Measurements from ENCODE around the gene MCM9.

MCM9 gene

DNA sequence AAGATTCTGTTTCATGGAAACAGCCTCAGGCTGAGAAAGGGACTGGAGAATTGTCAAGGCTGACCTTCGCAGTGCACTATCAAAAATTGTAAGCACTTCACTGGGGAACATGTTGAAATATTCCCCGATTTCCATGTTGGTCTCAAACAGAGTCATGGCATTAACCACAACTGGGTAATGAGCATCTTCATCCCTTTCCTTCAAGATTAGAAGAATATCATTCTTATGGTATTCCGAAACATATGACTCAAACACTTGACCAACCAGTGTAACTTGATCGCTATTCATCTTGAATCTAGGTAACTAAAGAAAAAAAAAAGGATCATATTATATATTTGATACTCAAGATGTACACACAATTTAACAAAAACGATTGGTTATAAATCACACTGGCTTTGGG lies 3.5 kb downstream of the MCM9 start:
- DNase-seq = no peak

DNA sequence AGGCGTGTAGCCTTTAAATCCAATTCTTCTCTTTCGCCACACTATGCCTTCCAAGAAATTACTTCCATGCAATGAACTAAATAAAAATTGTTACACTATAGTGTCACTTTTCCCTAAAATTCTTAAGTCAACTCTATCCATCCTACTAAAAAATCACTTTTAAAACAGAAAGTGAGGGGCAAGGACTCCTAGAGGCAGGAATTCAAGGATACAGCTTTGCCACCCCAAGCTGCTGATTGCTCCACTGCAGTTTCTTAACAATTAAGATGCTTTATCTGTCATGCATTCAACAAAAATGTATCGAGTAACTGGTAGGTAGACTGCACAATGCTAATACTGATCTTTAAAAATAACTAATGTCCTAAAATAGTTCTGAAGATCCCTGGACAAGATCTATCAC lies 4.3 kb downstream of the MCM9 start:
- no peak for DNase-seq

DNA sequence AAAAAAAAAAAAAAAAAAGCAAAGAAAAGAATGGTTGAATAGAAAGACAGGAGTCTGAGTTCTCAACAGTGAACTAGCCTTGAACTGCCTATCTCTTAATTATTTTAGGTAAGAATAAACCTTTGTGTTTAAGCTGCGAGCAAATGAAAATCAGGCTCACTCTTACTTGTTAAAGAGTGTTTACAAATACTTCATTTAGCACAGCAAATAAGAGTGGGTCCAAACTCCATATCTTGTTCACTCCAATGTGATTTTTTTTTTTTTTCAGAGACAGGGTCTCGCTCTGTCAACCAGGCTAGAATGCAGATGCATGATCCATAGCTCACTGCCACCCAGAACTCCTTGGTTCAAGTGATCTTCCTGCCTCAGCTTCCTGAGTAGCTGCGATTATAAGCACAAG lies 11.9 kb downstream of the MCM9 start:
- no peak for DNase-seq

DNA sequence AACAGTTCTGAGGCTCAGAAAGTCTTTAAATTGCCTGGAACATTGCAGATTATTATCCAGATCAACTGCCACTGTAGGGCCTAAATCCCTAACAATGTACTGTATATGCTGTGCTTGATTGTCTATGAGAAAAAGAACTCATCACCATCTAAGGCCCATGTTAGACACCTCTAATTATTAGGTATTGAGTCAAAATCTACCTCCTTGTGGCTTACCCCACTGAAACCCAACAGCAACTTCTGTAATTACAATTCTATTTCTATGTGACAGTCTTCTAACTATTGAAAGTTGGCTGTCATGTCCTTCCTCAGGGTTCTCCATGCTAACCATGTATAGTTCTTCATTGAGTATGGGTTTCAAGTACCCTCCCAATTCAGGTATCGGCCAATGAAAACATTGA lies 13.9 kb downstream of the MCM9 start:
- DNase-seq = no peak

DNA sequence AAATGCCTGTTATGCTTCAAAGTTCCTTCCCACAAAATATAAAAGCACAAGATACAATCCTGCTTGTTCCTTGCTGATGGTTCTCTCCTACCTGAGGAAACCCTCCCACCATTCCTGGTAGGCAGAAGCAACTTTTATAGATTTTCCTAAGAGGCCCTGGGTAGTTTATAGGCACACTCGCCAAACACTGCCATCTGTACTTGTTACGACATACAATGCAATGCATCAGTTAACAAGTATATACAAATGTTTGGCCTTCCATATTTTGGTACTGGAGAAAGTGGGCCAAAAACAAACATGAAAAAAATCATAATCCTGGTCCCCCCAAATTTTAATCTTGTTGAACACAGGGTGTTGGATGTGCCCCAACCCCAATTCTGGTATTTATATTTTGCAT lies 16.6 kb downstream of the MCM9 start:
- DNase-seq = no peak

DNA sequence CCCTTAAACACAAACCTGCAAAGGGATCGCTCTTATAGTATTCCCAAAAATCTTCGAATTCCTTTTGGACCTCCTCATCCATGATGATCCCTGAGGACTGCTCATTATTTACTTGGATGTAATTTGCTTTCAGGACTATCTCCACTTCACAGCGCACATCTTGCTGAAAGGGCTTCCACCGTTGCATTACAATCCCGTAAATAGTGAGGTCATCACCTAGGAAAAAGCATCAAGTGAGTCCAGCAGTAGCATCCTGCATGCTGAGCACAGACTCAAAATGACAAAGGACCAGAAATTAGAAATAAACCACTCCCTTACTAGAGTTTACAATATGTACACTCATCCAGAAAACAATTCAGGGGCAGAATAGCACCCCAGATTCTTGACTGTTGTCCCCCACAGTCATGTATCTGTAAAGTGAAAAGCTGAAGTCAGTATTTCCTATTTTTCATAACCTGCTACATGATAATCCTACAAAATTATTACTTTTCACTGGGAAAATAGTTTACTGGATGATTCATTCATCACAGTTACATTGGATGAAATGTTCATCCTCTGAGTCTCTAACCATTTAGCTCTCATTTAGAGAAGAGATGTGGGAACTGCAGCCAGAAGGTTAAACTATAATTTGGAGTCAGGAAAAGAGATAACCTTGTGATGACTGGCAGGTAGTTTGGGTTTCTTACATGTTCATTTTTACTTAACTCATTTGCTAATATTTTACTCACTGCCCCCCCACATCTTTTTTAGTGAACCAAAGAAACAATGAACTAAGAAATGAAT lies 17.2 kb downstream of the MCM9 start:
- DNase-seq = no peak

DNA sequence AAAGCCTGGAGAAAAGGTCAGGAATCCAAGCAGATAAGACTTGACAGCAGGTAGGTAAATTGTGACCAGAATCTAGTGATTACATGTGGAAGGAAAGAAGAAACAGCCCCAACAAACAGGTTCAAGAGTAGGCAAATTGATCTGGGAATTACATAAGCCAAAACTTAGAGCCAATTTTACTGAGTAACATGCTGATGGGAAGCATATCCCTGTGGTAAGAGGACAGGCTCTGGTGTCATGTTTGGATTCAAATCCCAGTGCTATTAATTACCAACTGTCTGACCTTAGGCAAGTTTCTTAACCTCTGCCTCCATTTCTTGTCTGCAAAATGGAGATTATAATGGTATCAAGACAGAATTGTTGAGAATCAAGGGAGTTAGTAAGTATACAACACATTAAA lies 20.4 kb downstream of the MCM9 start:
- DNase-seq = no peak

DNA sequence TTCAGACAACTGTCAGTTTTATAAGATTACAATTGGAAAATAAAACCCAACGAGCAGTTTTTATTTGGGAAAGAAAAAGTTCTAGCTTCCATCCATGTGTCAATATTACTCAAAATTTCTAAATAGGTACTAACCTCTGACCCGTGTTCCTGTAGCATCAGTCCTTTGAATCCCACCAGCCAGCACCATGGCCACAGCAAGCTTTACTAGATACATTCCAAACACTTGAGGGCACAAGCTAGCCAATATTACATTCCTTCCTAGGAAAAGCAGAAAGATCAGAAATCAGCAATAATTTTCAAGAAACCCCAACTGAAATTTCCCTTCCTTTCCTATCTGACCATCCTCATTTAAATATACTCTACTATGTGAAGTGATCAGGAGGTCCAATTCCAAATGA lies 21.8 kb downstream of the MCM9 start:
- DNase-seq = no peak

DNA sequence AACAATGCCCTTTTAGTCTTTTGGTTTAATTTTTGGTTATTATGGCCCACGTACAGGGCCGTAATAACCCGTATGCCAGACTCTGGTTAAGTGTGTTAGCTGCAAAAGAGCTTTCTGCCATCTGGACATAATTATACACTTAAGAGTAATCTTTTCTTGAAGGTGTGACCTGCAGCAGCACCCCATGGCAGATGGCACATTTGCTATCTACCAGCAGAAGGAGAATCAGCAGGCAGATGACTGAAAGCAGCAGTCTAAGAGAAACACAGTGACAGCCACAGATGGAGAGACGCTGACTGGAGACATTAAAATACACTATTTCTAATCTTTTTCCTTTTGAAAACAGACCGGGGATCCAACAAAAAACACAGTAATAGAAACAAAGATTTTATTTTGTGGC lies 22.3 kb downstream of the MCM9 start:
- DNase-seq = no peak

DNA sequence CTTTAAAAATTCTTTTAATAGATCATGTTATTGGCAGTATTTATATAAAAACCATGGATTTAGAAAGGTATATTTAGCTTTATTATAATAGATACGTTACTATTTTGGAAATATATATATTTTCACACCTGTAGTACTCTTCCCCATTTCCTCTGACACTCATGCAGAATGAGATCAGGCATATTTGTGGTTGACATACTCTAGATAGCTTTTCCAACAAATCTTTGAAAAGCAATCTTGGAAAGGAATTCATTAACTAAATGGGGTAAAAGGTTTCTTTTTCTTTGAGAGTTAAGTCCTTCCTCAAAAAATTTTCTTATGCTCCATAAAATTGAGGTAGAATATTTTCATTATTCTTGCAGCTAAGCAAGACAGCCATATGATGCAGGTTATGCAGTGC lies 26.5 kb downstream of the MCM9 start:
- no peak for DNase-seq

DNA sequence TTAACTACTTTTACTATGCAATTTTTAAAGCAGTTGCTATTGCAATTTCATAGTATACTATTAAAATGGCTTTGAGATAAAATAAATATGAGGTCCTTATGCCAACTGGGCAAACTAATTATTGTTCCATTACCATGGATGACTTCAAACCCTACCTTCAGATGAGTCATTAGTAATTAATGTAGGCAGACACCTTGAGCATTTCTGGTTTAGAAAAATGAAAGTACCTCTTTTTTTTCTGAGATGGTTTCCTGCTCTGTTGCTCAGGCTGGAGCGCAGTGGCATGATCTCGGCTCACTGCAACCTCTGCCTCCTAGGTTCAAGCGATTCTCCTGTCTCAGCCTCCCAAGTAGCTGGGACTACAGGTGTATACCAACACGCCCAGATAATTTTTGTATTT lies 29.1 kb downstream of the MCM9 start:
- DNase-seq = no peak

DNA sequence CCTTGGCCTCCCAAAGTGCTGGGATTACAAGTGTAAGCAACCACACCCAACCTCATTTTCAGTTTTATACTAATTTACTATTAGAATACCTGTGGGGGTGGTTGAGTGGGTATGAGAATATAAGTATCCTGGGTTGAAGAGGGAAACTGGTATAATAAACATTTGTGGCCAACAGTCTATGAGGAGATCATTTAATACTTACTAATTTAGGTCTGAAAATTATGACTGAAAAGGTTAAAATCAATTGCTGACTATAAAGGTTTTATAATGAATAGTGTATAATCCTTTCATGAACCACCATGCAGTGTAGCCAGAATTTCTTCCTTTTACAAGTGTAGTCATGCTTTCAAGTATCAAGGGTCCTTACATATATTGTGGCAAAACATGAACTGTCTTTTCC lies 29.9 kb downstream of the MCM9 start:
- no peak for DNase-seq

DNA sequence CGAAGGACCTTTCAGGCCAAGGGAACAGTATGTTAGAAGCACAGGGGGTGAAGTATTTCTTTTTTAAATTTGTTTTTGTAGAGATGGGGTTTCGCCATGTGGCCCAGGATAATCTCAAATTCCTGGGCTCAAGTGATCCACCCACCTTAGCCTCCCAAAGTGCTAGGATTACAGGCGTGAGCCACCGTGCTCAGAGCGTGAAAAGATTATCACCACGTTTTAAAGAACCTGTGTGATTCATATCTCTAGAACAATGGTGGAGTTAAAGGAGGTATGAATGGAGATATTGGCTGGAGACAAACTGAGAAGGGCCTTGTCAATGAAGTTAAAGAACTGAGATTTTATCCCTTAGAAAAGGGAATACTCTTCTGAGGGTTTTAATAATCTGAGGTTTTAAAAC lies 31.3 kb downstream of the MCM9 start:
- DNase-seq = no peak

DNA sequence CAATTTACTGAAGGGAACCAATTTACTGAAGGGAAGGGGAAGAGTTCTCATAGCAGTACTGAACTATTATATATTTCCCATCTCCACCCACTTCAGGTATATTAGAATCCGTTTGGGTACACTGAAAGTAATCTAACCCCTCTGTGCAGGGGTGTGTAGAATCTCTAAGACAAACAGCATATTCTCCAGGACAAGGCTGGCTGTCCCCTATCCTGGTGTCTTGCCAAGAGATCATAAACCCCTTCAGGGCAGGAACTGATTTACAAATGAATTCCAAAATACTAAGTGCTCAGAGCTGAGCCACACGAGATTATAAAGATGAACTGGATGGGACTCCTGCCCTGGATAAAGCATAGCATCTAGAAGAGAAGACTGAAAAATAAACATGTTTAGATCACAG lies 31.8 kb downstream of the MCM9 start:
- DNase-seq = no peak

DNA sequence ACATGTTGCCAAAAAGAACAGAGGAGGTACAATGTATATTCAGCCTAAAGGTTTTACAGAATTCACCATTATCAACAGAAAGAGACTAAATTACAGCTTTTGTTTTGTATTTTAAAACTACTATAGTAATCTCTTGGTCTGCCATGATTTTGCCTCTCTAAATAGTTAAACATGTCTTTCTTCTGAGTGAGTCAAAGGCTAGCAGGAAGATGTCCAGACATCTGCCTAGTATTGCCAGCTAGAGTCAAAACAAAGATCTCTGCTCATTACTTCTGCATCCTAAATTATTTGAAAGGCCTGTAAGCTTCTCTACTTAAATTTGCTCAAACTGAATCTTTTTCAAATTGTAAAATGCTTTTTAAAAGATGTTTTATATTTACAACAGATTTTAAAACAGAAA lies 32.2 kb downstream of the MCM9 start:
- no peak for DNase-seq

DNA sequence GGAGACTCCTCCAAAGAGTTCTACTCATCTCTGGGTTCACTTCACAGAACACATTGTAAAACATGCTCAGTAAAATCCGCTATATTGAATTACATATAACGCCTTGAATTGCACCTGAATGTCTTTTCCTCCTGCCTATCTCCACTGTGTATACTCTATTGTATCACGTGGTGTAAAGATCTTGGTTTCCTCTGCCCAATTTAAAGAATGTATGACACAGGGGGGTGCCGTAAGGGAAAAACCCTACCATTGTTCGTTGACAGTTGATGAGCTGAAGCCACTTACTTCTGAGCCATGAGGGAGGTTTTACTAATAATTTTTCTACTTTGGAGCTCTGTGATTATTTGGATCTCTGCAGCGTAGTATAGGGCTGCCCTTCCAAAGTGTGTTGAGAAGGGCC lies 35.0 kb downstream of the MCM9 start:
- DNase-seq = peak in 1 of 5 donors; percentile 43

DNA sequence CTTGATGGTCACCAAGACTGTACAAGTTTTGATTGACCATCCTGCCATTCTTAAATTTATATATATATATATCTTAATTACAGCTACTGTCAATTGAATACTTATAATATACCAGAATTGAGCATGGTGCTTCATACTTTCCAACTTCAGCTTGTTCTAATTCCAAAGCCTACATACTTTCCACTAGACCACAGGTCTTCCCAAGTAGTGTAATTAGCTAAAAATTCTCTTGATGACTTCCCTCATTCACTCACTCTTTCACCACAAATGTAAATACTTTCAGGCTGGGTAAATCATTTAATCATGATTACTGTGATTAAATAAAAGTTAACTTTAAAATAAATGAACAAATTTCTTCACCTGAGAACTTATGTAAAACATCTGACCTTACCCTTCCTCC lies 37.6 kb downstream of the MCM9 start:
- no peak for DNase-seq

DNA sequence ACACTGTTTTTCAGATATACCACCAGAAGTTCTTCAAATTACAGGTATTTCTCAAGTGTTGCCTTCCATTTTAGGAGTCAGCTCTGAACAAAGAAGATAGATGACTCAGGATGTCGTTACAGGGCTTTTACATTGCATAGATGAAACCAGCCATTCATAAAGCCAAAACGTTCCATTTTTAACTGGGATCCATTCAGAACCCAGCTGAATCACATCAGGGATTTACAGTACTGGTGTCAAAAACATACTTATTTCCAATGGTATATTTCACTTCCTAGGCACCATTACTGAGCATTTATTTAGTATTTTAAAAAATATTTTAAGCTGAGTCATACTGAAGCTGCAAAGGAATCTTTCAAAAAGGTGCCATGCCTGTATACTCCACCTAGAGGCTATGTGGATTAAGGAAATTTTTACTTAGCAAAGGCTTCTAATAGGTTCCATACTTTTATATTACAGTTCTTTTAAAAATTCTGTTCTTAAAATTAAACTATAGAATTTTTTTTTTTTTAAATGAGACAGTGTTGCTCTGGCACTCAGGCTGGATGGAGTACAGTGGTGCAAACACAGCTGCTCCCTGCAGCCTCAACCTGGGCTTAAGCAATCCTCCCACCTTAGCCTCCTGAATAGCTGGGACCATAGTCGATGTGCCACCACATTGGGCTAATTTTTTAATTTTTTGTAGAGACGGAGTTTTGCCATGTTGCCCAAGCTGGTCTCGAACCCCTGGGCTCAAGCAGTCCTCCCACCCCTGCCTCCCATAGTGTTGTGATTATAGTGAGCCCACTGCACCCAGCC lies 38.4 kb downstream of the MCM9 start:
- peak in 1 of 5 donors; percentile 75 for DNase-seq

DNA sequence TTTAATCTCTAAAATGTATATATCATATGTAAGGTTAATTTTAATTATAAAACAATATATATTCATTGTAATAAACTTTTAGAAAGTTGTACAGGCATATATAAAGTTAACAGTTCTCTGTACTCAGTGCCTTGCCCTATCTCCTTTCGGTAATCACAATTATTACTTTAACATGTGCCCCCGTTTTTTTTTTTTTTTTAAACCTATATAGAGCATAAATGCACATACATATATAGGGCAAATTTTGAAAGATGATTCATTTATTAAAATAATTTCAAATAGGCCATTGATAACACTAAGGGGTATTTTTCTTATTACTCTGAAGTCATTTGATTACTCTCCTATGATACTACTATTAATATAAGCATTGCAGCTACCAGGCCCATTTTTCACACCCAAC lies 39.1 kb downstream of the MCM9 start:
- DNase-seq = no peak

DNA sequence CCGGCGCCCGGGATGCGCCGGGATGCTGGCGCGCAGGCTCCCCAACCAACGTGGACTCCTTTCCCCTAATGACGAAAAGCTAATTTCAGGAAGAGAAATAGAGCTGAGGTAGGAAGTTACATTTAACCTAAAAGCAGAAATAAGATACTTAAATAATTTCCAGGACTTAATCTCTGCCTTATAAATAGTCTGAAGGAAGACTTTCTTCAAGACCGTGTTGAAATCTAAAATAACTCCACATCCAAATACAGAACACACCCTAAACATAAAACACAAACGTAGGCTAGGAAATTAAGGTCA lies 39.7 kb downstream of the MCM9 start:
- DNase-seq = no peak

DNA sequence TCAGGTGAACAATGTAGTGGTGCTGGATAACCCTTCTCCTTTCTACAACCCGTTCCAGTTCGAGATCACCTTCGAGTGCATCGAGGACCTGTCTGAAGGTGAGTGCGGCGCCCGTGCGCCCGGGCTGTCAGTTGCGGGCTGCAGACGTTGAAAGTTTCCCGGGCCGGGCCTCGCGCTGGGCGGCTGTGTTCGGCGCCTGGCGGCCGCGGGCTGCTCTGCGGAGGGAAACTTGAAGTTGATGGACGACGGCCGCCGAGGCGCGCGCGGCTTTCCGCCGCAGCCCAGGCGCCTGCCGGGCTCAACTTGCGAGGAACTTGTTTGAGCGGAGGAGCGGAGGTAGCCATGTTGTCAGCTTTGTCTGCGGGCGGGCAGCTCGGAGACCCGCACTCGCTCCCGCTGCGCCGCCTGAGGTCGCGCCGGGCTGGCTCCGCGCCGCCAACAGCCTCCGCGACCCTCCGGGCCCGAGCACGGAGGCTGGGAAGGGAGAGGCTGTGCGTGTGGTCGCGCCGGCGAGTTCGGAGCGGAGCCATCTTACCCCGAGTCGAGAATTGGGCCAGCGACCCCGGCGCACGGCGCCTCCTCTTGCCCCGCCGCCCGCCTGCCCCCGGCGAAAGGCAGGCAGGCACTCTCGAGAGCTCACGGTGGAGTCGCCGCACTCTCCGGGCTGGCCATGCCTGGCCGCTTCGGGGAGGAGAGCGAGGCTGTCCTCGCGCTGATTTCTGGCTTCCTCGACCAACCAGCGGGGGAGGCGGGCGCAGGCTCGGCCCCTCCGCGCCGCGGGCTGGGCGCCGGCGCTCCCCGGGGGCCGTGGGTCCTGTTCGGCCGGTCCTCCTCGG lies 40.3 kb downstream of the MCM9 start:
- DNase-seq = peak; percentile 40 to 76 (median 56)

DNA sequence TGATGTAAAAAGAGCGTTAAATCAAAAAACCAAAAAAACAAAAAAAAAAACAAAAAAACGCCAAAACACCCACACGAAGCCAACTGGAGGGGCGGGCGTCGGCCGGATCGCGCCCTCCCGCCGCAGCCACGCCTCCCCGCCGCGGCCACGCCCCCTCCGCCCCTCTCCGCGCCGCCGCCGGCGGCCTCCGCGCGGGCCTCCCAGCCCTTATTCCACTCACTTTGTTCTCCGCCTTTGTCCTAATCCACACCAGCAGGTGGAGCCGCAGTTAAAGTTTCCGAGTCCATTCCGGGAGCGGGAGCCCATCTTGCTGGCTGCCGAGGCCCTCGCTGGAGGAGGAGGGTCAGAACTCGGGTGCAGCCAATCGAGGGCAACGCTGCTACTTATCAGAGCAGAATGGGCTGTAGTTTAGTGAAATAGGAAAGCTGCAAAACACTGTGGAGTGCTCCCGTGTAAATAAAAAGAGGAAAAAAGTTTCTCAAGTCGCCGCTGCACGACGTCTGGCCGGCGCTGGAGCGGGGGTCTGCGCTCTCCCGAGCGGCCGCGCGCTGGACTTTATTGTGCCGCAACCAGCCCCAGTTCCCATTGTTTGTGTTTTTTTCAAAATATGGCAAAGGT lies 41.0 kb downstream of the MCM9 start, which contains the start of gene ASF1A:
Gene ASF1A (plus strand): TSS at position 346 of the 618 bp plus-strand sequence. CDS start 262 bp downstream, at position 608.
- peak; percentile 88 to 98 (median 93) for DNase-seq

All from T-helper 1 cell (primary cell).